ENCODE measurements around the gene ITPKB.

Gene ITPKB

GRCh38 chr1:226781937-226782609, 43.0 kb upstream of the ITPKB start:
- no peak overlapping the region for H3K14ac ChIP-seq (ENCODE audit: low read length)

DNA sequence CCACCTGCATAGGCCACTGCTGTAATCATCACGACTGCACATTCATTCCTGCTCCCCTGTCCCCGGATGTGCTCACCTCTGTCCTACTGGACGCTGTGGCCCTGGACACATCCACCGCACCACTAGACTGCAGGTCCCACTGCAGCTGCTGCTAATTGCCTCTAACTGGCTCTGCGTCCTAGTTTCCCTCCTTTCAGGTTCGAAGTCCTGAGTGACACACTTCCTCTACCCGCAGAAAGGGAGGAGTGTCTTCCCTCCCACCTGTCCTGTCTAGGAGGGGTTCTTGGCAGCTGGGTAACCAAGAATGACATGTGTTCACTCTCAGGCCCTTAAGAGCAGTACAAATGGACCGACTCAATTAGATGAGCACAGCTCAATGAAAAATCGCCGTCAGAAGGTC, 40.5 kb upstream of the ITPKB start:
- Histone ChIP-seq H2BK120ac (ENCODE audit: low read depth, low read length) (no peak overlapping the region), H3K27ac (replicated peaks; ENCODE audit: low read length) (no peak overlapping the region), H3K9ac (ENCODE audit: low read depth, low read length, poor library complexity) (no peak overlapping the region), H4K91ac (ENCODE audit: low read depth, low read length, poor library complexity) (no peak overlapping the region), H2BK12ac (ENCODE audit: low read length) (no peak overlapping the region), H3K4ac (ENCODE audit: low read length) (no peak overlapping the region), H2BK5ac (ENCODE audit: low read length) (no peak overlapping the region), H3K18ac (ENCODE audit: low read length) (peak overlapping the region; percentile 53), H3K27me3 (ENCODE audit: control insufficient read depth in 3 of 3, insufficient read depth in 3 of 3, low read depth in 1 of 3, low read length in 3 of 3) (peaks cover 0 to 18% (median 0%) of the 10 kb centered on the region in 3 experiments), H3K4me3 (ENCODE audit: low read length in 2 of 2) (no peak overlapping the region), H2AK5ac (ENCODE audit: low read depth, low read length) (no peak overlapping the region), H3K23ac (ENCODE audit: low read depth, low read length, poor library complexity) (no peak overlapping the region), H3K14ac (ENCODE audit: low read length) (no peak overlapping the region), H3K36me3 (replicated peaks in 1 of 2; ENCODE audit: control insufficient read depth in 2 of 2, insufficient read depth in 2 of 2, low read length in 2 of 2) (no peaks in the 10 kb centered on the region), H2BK15ac (ENCODE audit: low read length) (peak overlapping the region; percentile 72), H4K8ac (ENCODE audit: low read depth, low read length) (no peak overlapping the region), H3K4me1 (ENCODE audit: control insufficient read depth in 2 of 2, insufficient read depth in 1 of 2, low read depth in 1 of 2, low read length in 2 of 2) (peaks cover 2 to 7% of the 10 kb centered on the region in 2 donors), H3K79me1 (ENCODE audit: low read depth, low read length) (no peaks in the 10 kb centered on the region), H3K9me3 (replicated peaks in 1 of 2; ENCODE audit: control insufficient read depth in 2 of 2, insufficient read depth in 1 of 2, low read depth in 1 of 2, low read length in 2 of 2) (no peaks in the 10 kb centered on the region), H3K4me2 (ENCODE audit: insufficient read depth, low read length, poor library complexity, severe bottlenecking) (no peak overlapping the region), H2AFZ (ENCODE audit: low read length) (no peak overlapping the region)
- DNase-seq (ENCODE audit: low spot score), result no peak
- WGBS, 2 donors (ENCODE audit: extremely low coverage in 2 of 2, insufficient read length in 2 of 2, insufficient replicate concordance in 1 of 2), result no CpG with 5 or more reads among the region's 10 CpGs

More at GRCh38 chr1:226781937-226782609, 43.0 kb upstream of the ITPKB start:
- no peak overlapping the region for H2AFZ ChIP-seq (ENCODE audit: low read length)
- H3K9ac ChIP-seq (ENCODE audit: low read depth, low read length, poor library complexity), result no peak overlapping the region
- H2BK5ac ChIP-seq (ENCODE audit: low read length), result no peak overlapping the region
- no peak overlapping the region for H3K23ac ChIP-seq (ENCODE audit: low read depth, low read length, poor library complexity)
- no peaks in the 10 kb centered on the region for H3K9me3 ChIP-seq (replicated peaks in 1 of 2; ENCODE audit: control insufficient read depth in 2 of 2, insufficient read depth in 1 of 2, low read depth in 1 of 2, low read length in 2 of 2)
- no peak overlapping the region for H2BK12ac ChIP-seq (ENCODE audit: low read length)
- H3K4ac ChIP-seq (ENCODE audit: low read length), result no peak overlapping the region
- no peak overlapping the region for H3K4me2 ChIP-seq (ENCODE audit: insufficient read depth, low read length, poor library complexity, severe bottlenecking)
- peaks cover 2 to 13% of the 10 kb centered on the region in 2 donors for H3K4me1 ChIP-seq (ENCODE audit: control insufficient read depth in 2 of 2, insufficient read depth in 1 of 2, low read depth in 1 of 2, low read length in 2 of 2)
- no peak overlapping the region for H2BK120ac ChIP-seq (ENCODE audit: low read depth, low read length)
- no peaks in the 10 kb centered on the region for H3K36me3 ChIP-seq (replicated peaks in 1 of 2; ENCODE audit: control insufficient read depth in 2 of 2, insufficient read depth in 2 of 2, low read length in 2 of 2)
- no peak overlapping the region for H3K27ac ChIP-seq (replicated peaks; ENCODE audit: low read length)
- peaks cover 0 to 18% (median 0%) of the 10 kb centered on the region in 3 experiments for H3K27me3 ChIP-seq (ENCODE audit: control insufficient read depth in 3 of 3, insufficient read depth in 3 of 3, low read depth in 1 of 3, low read length in 3 of 3)
- no peak for DNase-seq (ENCODE audit: low spot score)
- H2BK15ac ChIP-seq (ENCODE audit: low read length), result no peak overlapping the region
- H3K18ac ChIP-seq (ENCODE audit: low read length), result no peak overlapping the region
- H3K4me3 ChIP-seq (ENCODE audit: low read length in 2 of 2), result no peak overlapping the region
- H3K79me1 ChIP-seq (ENCODE audit: low read depth, low read length), result no peaks in the 10 kb centered on the region
- no peak overlapping the region for H4K91ac ChIP-seq (ENCODE audit: low read depth, low read length, poor library complexity)
- no peak overlapping the region for H4K8ac ChIP-seq (ENCODE audit: low read depth, low read length)
- no peak overlapping the region for H2AK5ac ChIP-seq (ENCODE audit: low read depth, low read length)
- WGBS, 2 donors (ENCODE audit: extremely low coverage in 2 of 2, insufficient read length in 2 of 2, insufficient replicate concordance in 1 of 2), result no CpG with 5 or more reads among the region's 7 CpGs

DNA sequence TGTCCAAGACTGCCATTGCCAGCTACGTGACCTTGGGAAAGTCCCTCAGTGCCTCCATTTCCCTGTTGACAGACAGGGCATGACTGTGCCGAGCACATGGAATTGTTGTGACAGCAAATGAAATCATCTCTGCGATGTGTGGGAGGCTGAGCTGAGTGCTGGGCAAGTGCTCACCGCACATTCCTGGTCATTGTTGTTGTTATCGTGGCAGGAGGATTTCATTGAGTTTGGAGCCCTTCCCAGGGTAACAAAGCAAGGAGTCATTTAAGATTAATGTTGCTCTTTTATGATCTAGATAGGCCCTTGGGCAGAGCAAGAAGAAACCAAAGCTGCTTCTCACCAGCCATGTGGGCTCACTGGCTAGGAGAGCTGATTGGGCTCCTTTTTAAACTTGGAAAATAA, 39.6 kb upstream of the ITPKB start:
- Histone ChIP-seq H3K23ac (ENCODE audit: low read depth, low read length, poor library complexity) (no peak overlapping the region), H3K4ac (ENCODE audit: low read length) (no peak overlapping the region), H4K91ac (ENCODE audit: low read depth, low read length, poor library complexity) (no peak overlapping the region), H3K14ac (ENCODE audit: low read length) (no peak overlapping the region), H2BK15ac (ENCODE audit: low read length) (no peak overlapping the region), H3K4me2 (ENCODE audit: insufficient read depth, low read length, poor library complexity, severe bottlenecking) (no peak overlapping the region), H2BK12ac (ENCODE audit: low read length) (no peak overlapping the region), H3K79me1 (ENCODE audit: low read depth, low read length) (no peaks in the 10 kb centered on the region), H2AK5ac (ENCODE audit: low read depth, low read length) (no peak overlapping the region), H3K18ac (ENCODE audit: low read length) (peak overlapping the region; percentile 76), H2AFZ (ENCODE audit: low read length) (peak overlapping the region; percentile 28), H3K27me3 (ENCODE audit: control insufficient read depth in 3 of 3, insufficient read depth in 3 of 3, low read depth in 1 of 3, low read length in 3 of 3) (peaks cover 0 to 18% (median 0%) of the 10 kb centered on the region in 3 experiments), H3K9ac (ENCODE audit: low read depth, low read length, poor library complexity) (no peak overlapping the region), H3K36me3 (replicated peaks in 1 of 2; ENCODE audit: control insufficient read depth in 2 of 2, insufficient read depth in 2 of 2, low read length in 2 of 2) (no peaks in the 10 kb centered on the region), H3K9me3 (replicated peaks in 1 of 2; ENCODE audit: control insufficient read depth in 2 of 2, insufficient read depth in 1 of 2, low read depth in 1 of 2, low read length in 2 of 2) (no peaks in the 10 kb centered on the region), H2BK120ac (ENCODE audit: low read depth, low read length) (no peak overlapping the region), H4K8ac (ENCODE audit: low read depth, low read length) (no peak overlapping the region), H3K4me1 (ENCODE audit: control insufficient read depth in 2 of 2, insufficient read depth in 1 of 2, low read depth in 1 of 2, low read length in 2 of 2) (peaks cover 0 to 2% of the 10 kb centered on the region in 2 donors), H3K27ac (replicated peaks; ENCODE audit: low read length) (no peak overlapping the region), H2BK5ac (ENCODE audit: low read length) (no peak overlapping the region), H3K4me3 (ENCODE audit: low read length in 2 of 2) (no peak overlapping the region)
- DNase-seq (ENCODE audit: low spot score), result no peak
- no CpG with 5 or more reads among the region's 5 CpGs for WGBS, 2 donors (ENCODE audit: extremely low coverage in 2 of 2, insufficient read length in 2 of 2, insufficient replicate concordance in 1 of 2)

GRCh38 chr1:226776975-226777374, 37.9 kb upstream of the ITPKB start:
- H3K9me3 ChIP-seq (replicated peaks in 1 of 2; ENCODE audit: control insufficient read depth in 2 of 2, insufficient read depth in 1 of 2, low read depth in 1 of 2, low read length in 2 of 2), result no peaks in the 10 kb centered on the region
- H3K14ac ChIP-seq (ENCODE audit: low read length), result no peak overlapping the region
- no peak overlapping the region for H3K4ac ChIP-seq (ENCODE audit: low read length)
- no peaks in the 10 kb centered on the region for H3K36me3 ChIP-seq (replicated peaks in 1 of 2; ENCODE audit: control insufficient read depth in 2 of 2, insufficient read depth in 2 of 2, low read length in 2 of 2)
- no peak overlapping the region for H4K91ac ChIP-seq (ENCODE audit: low read depth, low read length, poor library complexity)
- no CpG with 5 or more reads among the region's 1 CpG for WGBS, 2 donors (ENCODE audit: extremely low coverage in 2 of 2, insufficient read length in 2 of 2, insufficient replicate concordance in 1 of 2)
- no peak overlapping the region for H2BK12ac ChIP-seq (ENCODE audit: low read length)
- no peak overlapping the region for H2AFZ ChIP-seq (ENCODE audit: low read length)
- H2AK5ac ChIP-seq (ENCODE audit: low read depth, low read length), result no peak overlapping the region
- no peak overlapping the region for H2BK120ac ChIP-seq (ENCODE audit: low read depth, low read length)
- no peak for DNase-seq (ENCODE audit: low spot score)
- H3K27ac ChIP-seq (replicated peaks; ENCODE audit: low read length), result no peak overlapping the region
- H3K4me1 ChIP-seq (ENCODE audit: control insufficient read depth in 2 of 2, insufficient read depth in 1 of 2, low read depth in 1 of 2, low read length in 2 of 2), result peaks cover 0 to 2% of the 10 kb centered on the region in 2 donors
- no peaks in the 10 kb centered on the region for H3K79me1 ChIP-seq (ENCODE audit: low read depth, low read length)
- no peak overlapping the region for H3K9ac ChIP-seq (ENCODE audit: low read depth, low read length, poor library complexity)
- no peak overlapping the region for H3K4me2 ChIP-seq (ENCODE audit: insufficient read depth, low read length, poor library complexity, severe bottlenecking)
- no peak overlapping the region for H2BK5ac ChIP-seq (ENCODE audit: low read length)
- no peak overlapping the region for H3K23ac ChIP-seq (ENCODE audit: low read depth, low read length, poor library complexity)
- no peak overlapping the region for H3K18ac ChIP-seq (ENCODE audit: low read length)
- no peak overlapping the region for H3K4me3 ChIP-seq (ENCODE audit: low read length in 2 of 2)
- H3K27me3 ChIP-seq (ENCODE audit: control insufficient read depth in 3 of 3, insufficient read depth in 3 of 3, low read depth in 1 of 3, low read length in 3 of 3), result peaks cover 0 to 15% (median 0%) of the 10 kb centered on the region in 3 experiments
- H4K8ac ChIP-seq (ENCODE audit: low read depth, low read length), result no peak overlapping the region
- H2BK15ac ChIP-seq (ENCODE audit: low read length), result no peak overlapping the region
